ENCODE data around the gene MYBL2. TPM values are rescaled to one million over a fixed set of nuclear protein-coding genes. Genes with fewer than 3 reads are reported as not detected.
A peak's percentile ranks its signal among the peaks of the same experiment; 100 is the strongest.

The MYBL2 gene
- total and polyA plus RNA-seq, 12 donors: 0.17 to 6.0 (median 1.0) TPM; not detected in 1

DNA sequence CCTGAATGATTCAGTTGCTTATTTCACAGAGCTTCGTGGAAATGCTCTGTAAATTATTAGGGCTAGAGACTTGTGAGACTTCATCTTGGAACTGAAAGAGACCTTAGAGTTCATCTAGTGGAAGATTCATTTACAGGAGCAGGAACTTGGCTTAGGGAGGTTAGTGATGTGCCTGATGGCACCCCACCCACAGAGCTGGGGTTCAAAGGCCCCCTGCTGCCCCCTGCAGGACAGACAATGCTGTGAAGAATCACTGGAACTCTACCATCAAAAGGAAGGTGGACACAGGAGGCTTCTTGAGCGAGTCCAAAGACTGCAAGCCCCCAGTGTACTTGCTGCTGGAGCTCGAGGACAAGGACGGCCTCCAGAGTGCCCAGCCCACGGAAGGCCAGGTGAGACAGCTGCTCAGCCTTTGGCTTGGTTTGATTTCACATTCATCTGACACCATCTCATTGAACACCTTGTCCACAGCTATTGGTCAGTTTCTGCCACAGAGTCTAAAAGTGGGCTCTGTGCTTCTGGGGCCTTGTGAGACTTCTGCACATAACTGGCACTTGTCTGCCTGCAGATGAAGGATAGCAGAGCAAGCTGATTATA is 25.1 kb downstream of the MYBL2 start:
- peak; percentile 35 to 70 (median 54) for DNase-seq
- H3K9me3 ChIP-seq (replicated peaks in 1 of 3): no peaks in the 10 kb centered on the region
- H3K27ac ChIP-seq: no peak overlapping the region
- WGBS, 4 donors: 79 to 84% (median 80%) methylated on average over 3 to 5 of the region's 5 CpGs
- H3K36me3 ChIP-seq (replicated peaks in 1 of 2): no peaks in the 10 kb centered on the region
- no peak overlapping the region for H3K4me3 ChIP-seq
- no peaks in the 10 kb centered on the region for H3K4me1 ChIP-seq (replicated peaks in 1 of 2)
- TF ChIP-seq POLR2A (IDR thresholded peaks at IDR 0.05): no peak
- TF ChIP-seq, protein P1, sequence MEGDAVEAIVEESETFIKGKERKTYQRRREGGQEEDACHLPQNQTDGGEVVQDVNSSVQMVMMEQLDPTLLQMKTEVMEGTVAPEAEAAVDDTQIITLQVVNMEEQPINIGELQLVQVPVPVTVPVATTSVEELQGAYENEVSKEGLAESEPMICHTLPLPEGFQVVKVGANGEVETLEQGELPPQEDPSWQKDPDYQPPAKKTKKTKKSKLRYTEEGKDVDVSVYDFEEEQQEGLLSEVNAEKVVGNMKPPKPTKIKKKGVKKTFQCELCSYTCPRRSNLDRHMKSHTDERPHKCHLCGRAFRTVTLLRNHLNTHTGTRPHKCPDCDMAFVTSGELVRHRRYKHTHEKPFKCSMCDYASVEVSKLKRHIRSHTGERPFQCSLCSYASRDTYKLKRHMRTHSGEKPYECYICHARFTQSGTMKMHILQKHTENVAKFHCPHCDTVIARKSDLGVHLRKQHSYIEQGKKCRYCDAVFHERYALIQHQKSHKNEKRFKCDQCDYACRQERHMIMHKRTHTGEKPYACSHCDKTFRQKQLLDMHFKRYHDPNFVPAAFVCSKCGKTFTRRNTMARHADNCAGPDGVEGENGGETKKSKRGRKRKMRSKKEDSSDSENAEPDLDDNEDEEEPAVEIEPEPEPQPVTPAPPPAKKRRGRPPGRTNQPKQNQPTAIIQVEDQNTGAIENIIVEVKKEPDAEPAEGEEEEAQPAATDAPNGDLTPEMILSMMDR (IDR thresholded peaks at IDR 0.05): peak; percentile 30 to 52 (median 42)
- intact Hi-C loops (cut with DNase I): loop anchor here (5.0 to 10.0 kb wide), 3 partner anchors 155 to 240 kb away; no protein-coding TSS in a partner anchor
- no peaks in the 10 kb centered on the region for H3K27me3 ChIP-seq

DNA sequence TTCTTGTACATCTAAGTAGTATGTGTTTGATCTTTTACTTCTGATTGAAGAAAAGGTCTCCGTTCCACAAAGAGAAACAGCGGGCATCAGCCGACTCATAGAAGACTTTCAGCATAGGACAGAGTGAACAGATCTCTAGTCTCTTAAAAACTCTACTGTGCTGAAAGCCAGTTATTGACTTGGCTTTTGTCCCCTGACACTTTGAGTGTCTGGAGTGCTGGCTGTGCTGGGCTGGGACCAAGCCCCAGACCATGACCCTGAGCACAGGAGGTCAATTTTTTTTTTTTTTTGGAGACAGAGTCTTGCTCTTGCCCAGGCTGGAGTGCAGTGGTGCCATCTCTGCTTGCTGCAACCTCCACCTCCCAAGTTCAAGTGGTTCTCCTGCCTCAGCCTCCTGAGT is 27.8 kb downstream of the MYBL2 start:
- intact Hi-C loops (cut with DNase I): loop anchor here (5.0 to 10.0 kb wide), 3 partner anchors 157 to 242 kb away; no protein-coding TSS in a partner anchor
- no peak overlapping the region for H3K4me3 ChIP-seq
- no peaks in the 10 kb centered on the region for H3K36me3 ChIP-seq (replicated peaks in 1 of 2)
- DNase-seq: no peak
- TF ChIP-seq, protein P1 (IDR thresholded peaks at IDR 0.05): no peak
- TF ChIP-seq POLR2A (IDR thresholded peaks at IDR 0.05): no peak
- H3K27me3 ChIP-seq: no peaks in the 10 kb centered on the region
- no peak overlapping the region for H3K27ac ChIP-seq
- H3K9me3 ChIP-seq (replicated peaks in 1 of 3): no peaks in the 10 kb centered on the region
- WGBS, 4 donors: 96 to 100% (median 98%) methylated on average over 3 of the region's 3 CpGs
- no peaks in the 10 kb centered on the region for H3K4me1 ChIP-seq (replicated peaks in 1 of 2)

DNA sequence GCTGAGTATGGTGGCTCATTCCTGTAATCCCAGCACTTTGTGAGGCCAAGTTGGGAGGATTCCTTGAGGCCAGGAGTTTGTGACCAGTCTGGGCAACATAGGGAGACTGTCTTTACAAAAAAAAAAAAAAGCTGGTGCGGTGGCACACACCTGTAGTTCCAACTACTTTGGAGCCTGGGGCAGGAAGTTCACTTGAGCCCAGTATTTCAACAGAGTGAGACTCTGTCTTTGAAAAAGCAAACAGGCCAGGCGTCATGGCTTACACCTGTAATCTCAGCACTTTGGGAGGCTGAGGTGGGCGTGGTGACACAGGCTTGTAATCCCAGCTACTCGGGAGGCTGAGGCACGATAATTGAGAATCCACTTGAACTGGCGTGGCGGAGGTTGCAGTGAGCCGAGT is 28.7 kb downstream of the MYBL2 start:
- no peak overlapping the region for H3K4me3 ChIP-seq
- intact Hi-C loops (cut with DNase I): loop anchor here in 1 of 2 donors (10.0 kb wide), 1 partner anchor 161 kb away; no protein-coding TSS in a partner anchor
- no peaks in the 10 kb centered on the region for H3K4me1 ChIP-seq (replicated peaks in 1 of 2)
- no peak overlapping the region for H3K27ac ChIP-seq
- WGBS, 4 donors: 94 to 97% (median 96%) methylated on average over 8 of the region's 8 CpGs
- TF ChIP-seq, protein P1 (IDR thresholded peaks at IDR 0.05): no peak
- TF ChIP-seq POLR2A (IDR thresholded peaks at IDR 0.05): no peak
- H3K9me3 ChIP-seq (replicated peaks in 1 of 3): no peaks in the 10 kb centered on the region
- DNase-seq: no peak
- no peaks in the 10 kb centered on the region for H3K27me3 ChIP-seq
- no peaks in the 10 kb centered on the region for H3K36me3 ChIP-seq (replicated peaks in 1 of 2)

DNA sequence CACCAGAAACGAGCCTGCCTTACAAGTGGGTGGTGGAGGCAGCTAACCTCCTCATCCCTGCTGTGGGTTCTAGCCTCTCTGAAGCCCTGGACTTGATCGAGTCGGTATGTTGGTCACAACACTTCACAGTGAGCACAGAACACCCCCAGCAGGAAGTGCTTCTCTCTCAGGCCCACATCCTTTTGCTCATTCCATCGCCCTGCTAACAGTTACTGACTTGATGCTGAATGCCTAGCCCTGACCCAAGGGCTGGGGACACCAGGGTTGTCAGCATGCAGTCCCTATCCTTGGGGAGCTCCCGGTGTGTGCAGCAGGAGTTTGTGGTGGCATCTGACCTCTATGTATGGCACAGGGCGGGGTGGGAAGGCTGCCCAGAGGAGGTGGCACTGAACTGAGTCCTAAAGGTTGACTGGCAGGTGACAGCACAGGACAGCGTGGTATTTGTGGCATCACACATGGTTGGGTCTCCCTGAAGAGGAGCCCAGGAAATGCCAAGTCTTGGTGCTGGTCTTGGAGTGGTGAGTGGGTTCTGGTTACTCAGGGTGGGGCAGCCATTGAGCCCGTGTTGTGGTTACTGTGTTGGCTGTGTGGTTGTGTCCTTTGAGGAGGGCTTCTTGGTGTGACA is 33.1 kb downstream of the MYBL2 start:
- Histone ChIP-seq H3K9me3 (replicated peaks in 1 of 3) (no peaks in the 10 kb centered on the region), H3K27me3 (no peaks in the 10 kb centered on the region), H3K4me1 (replicated peaks in 1 of 2) (no peaks in the 10 kb centered on the region), H3K36me3 (replicated peaks in 1 of 2) (no peaks in the 10 kb centered on the region), H3K4me3 (no peak overlapping the region), H3K27ac (no peak overlapping the region)
- DNase-seq: no peak
- 89 to 92% (median 90%) methylated on average over 6 to 8 of the region's 8 CpGs for WGBS, 4 donors
- no peak for TF ChIP-seq POLR2A (IDR thresholded peaks at IDR 0.05)
- TF ChIP-seq, protein P1 (IDR thresholded peaks at IDR 0.05): no peak
- intact Hi-C loops (cut with DNase I): loop anchor here in 1 of 2 donors (10.0 kb wide), 1 partner anchor 165 kb away; no protein-coding TSS in a partner anchor

Data from adrenal gland (tissue), 12 donors.